Neural cell (in vitro differentiated cells): Measurements from ENCODE around the gene KIR3DL1. TPM values are rescaled to one million over a fixed set of nuclear protein-coding genes. Genes with fewer than 3 reads are reported as not detected.
"Not testable (repeated sequence)": the region's sequence is repeated elsewhere in the genome, so short reads cannot be mapped to it uniquely, and the experiment has no call there.

Experiments
- H2AFZ ChIP-seq: fragments of 200-600, 300-800 bp; sonication (generic), shearing (Covaris generic); 2 replicates; pipeline ENCODE4 v1.6.0; 2014; ENCODE audit warnings: low read depth, mild to moderate bottlenecking, antibody characterized with exemption, low read length, moderate library complexity
- H3F3A ChIP-seq: fragments of 200-600 bp; shearing (Covaris generic); 2 replicates; pipeline ENCODE4 v1.6.1; 2016; ENCODE audit warnings: mild to moderate bottlenecking, moderate library complexity, mixed read lengths, antibody characterized with exemption, low read length; ENCODE audit not compliant: insufficient read depth, poor library complexity, severe bottlenecking
- H3K27ac ChIP-seq: fragments of 200-600, 300-800 bp; sonication (generic), shearing (Covaris generic); 2 replicates; pipeline ENCODE4 v1.5.1; 2014; ENCODE audit warnings: mild to moderate bottlenecking, low read length, moderate library complexity
- H3K27me3 ChIP-seq: fragments of 300-800, 200-600 bp; sonication (generic), shearing (Covaris generic); 2 replicates; pipeline ENCODE4 v1.6.0; 2014; ENCODE audit warnings: mild to moderate bottlenecking, low read depth, low read length, moderate library complexity; ENCODE audit not compliant: insufficient read depth
- H3K36me3 ChIP-seq: fragments of 300-800, 200-600 bp; sonication (generic), shearing (Covaris generic); 2 replicates; pipeline ENCODE4 v1.5.1; 2014; ENCODE audit warnings: mild to moderate bottlenecking, antibody characterized with exemption, low read length, moderate library complexity; ENCODE audit not compliant: insufficient read depth
- H3K4me2 ChIP-seq: fragments of 300-800, 200-600 bp; sonication (generic), shearing (Covaris generic); 2 replicates; pipeline ENCODE4 v1.6.0; 2014; ENCODE audit warnings: mild to moderate bottlenecking, low read length
- H3K4me3 ChIP-seq: fragments of 300-800, 200-600 bp; sonication (generic), shearing (Covaris generic); 2 replicates; pipeline ENCODE4 v1.5.1; 2014; ENCODE audit warnings: mild to moderate bottlenecking, low read length, moderate library complexity
- H3K79me2 ChIP-seq: fragments of 200-600 bp; shearing (Covaris generic); replicated peaks from 2 replicates; pipeline ENCODE4 v1.6.0; 2014; ENCODE audit warnings: mild to moderate bottlenecking, low read length, moderate library complexity; ENCODE audit not compliant: insufficient read depth
- H3K9ac ChIP-seq: fragments of 300-800, 200-600 bp; sonication (generic), shearing (Covaris generic); 2 replicates; pipeline ENCODE4 v1.6.1; 2016; ENCODE audit warnings: mild to moderate bottlenecking, low read length, mixed read lengths
- H3K9me2 ChIP-seq: fragments of 200-600 bp; shearing (Covaris generic); 2 replicates; pipeline ENCODE4 v1.6.1; 2016; ENCODE audit warnings: mild to moderate bottlenecking, low read length, mixed read lengths; ENCODE audit not compliant: insufficient read depth
- H3K9me3 ChIP-seq: fragments of 200-600, 300-800 bp; sonication (generic), shearing (Covaris generic); 2 replicates; pipeline ENCODE4 v1.6.1; 2016; ENCODE audit warnings: mild to moderate bottlenecking, mixed run types, low read length, moderate library complexity, mixed read lengths
- H4K20me1 ChIP-seq: fragments of 200-600 bp; shearing (Covaris generic); 2 replicates; pipeline ENCODE4 v1.6.1; 2016; ENCODE audit warnings: mild to moderate bottlenecking, mixed run types; ENCODE audit not compliant: insufficient read depth
- EP300 ChIP-seq: fragments of 450-650 bp; conservative IDR thresholded peaks from 2 replicates; pipeline ENCODE4 v1.6.1; 2014; ENCODE audit warnings: antibody characterized with exemption, mild to moderate bottlenecking, moderate library complexity; ENCODE audit not compliant: poor library complexity, severe bottlenecking
- EZH2 ChIP-seq: fragments of 200-600, 300-800 bp; shearing (Covaris generic), sonication (generic); IDR thresholded peaks from 2 replicates; pipeline ENCODE4 v1.6.1; 2014; ENCODE audit warnings: antibody characterized with exemption, low read length, borderline replicate concordance, mild to moderate bottlenecking; ENCODE audit not compliant: insufficient read depth, poor library complexity, severe bottlenecking
- MXI1 ChIP-seq: fragments of 450-650 bp; conservative IDR thresholded peaks from 2 replicates; pipeline ENCODE4 v1.6.1; 2014; ENCODE audit warnings: antibody characterized with exemption, mild to moderate bottlenecking; ENCODE audit not compliant: poor library complexity, severe bottlenecking
- POLR2AphosphoS5 ChIP-seq: IDR thresholded peaks from 2 replicates; pipeline ENCODE4 v1.6.1; 2012
- RAD21 ChIP-seq: fragments of 450-650 bp; conservative IDR thresholded peaks from 2 replicates; pipeline ENCODE4 v1.6.1; 2014; ENCODE audit warnings: antibody characterized with exemption, mild to moderate bottlenecking, moderate library complexity
- SMC3 ChIP-seq: fragments of 450-650 bp; conservative IDR thresholded peaks from 2 replicates; pipeline ENCODE4 v1.6.1; 2014; ENCODE audit warnings: antibody characterized with exemption, mild to moderate bottlenecking, moderate library complexity; ENCODE audit not compliant: poor library complexity
- TAF1 ChIP-seq: IDR thresholded peaks from 2 replicates; pipeline ENCODE4 v1.6.1; 2012; ENCODE audit warnings: low read depth
- polyA plus RNA-seq: library from polyadenylated mRNA; depleted of rRNA; stranded (reverse); fragments of >200 nt; gene quantifications from 2 replicates; pipeline ENCODE4 v1.2.3, GENCODE V29; 2014
- TF ChIP-seq, protein P1 (sequence below): fragments of 450-650 bp; IDR thresholded peaks from 2 replicates; pipeline ENCODE4 v1.5.1; 2014; ENCODE audit warnings: antibody characterized with exemption, mild to moderate bottlenecking, moderate library complexity; ENCODE audit not compliant: poor library complexity, severe bottlenecking
- TF ChIP-seq, protein P2 (sequence below): IDR thresholded peaks from 2 replicates; pipeline ENCODE4 v1.6.1; 2012; ENCODE audit warnings: borderline replicate concordance

The KIR3DL1 gene
- polyA plus RNA-seq, 1 donor from 2014 or later: not detected

DNA sequence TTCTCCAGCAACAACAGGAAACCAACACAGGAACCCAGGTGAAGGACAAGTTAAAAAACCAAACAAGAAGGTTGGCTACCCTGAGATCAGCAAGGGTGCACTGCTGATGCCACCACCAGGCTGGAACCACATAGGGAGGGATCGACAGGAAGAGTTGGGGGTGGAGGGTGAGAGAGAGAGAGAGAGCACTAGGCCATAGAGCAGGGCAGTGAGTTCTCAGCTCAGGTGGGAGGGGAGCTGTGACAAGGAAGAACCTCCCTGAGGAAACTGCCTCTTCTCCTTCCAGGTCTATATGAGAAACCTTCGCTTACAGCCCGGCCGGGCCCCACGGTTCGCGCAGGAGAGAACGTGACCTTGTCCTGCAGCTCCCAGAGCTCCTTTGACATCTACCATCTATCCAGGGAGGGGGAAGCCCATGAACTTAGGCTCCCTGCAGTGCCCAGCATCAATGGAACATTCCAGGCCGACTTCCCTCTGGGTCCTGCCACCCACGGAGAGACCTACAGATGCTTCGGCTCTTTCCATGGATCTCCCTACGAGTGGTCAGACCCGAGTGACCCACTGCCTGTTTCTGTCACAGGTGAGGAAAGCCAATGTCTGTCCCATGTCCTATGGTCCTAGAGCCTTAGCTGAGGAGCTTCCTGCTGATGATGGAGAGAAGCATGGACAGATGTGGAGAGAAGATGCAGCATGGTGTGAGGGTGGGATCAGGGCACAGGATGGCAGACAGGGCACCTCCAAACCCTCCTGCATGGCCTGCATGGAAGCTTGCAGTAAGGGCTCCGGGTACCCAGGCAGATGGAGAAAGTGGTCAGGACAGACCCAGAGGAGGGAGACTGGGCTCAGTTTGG, 10.4 kb upstream of the KIR3DL1 start:
- H3K27me3 ChIP-seq: no peaks in the 10 kb centered on the region
- H2AFZ ChIP-seq: no peak overlapping the region
- TF ChIP-seq TAF1 (no peak), MXI1 (no peak), EP300 (no peak), POLR2AphosphoS5 (no peak), EZH2 (no peak), RAD21 (no peak)
- TF ChIP-seq, protein P1, sequence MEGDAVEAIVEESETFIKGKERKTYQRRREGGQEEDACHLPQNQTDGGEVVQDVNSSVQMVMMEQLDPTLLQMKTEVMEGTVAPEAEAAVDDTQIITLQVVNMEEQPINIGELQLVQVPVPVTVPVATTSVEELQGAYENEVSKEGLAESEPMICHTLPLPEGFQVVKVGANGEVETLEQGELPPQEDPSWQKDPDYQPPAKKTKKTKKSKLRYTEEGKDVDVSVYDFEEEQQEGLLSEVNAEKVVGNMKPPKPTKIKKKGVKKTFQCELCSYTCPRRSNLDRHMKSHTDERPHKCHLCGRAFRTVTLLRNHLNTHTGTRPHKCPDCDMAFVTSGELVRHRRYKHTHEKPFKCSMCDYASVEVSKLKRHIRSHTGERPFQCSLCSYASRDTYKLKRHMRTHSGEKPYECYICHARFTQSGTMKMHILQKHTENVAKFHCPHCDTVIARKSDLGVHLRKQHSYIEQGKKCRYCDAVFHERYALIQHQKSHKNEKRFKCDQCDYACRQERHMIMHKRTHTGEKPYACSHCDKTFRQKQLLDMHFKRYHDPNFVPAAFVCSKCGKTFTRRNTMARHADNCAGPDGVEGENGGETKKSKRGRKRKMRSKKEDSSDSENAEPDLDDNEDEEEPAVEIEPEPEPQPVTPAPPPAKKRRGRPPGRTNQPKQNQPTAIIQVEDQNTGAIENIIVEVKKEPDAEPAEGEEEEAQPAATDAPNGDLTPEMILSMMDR: no peak
- no peaks in the 10 kb centered on the region for H3K79me2 ChIP-seq
- no peaks in the 10 kb centered on the region for H4K20me1 ChIP-seq
- H3K9me3 ChIP-seq: no peaks in the 10 kb centered on the region
- H3K9me2 ChIP-seq: no peaks in the 10 kb centered on the region
- H3K4me3 ChIP-seq: no peak overlapping the region
- H3K36me3 ChIP-seq: no peaks in the 10 kb centered on the region
- no peak overlapping the region for H3K9ac ChIP-seq
- no peaks in the 10 kb centered on the region for H3F3A ChIP-seq
- no peak overlapping the region for H3K27ac ChIP-seq
- no peak overlapping the region for H3K4me2 ChIP-seq

DNA sequence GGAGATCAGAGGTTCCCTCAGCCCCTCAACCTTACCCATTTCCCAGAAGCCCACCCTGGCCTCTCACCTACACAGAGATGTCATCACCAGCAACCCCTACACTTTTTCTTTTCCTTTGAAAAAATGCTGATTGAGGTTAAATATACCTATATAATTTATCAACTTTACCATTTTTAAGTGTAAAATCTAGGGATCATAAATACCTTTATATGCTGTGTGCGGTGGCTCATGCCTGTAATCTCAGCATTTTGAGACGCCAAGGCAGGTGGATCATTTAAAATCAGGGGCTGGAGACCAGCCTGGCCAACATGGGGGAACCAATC, 9.8 kb upstream of the KIR3DL1 start:
- Histone ChIP-seq H2AFZ (no peak overlapping the region), H3K79me2 (no peaks in the 10 kb centered on the region), H3K4me2 (no peak overlapping the region), H3F3A (no peaks in the 10 kb centered on the region), H3K36me3 (no peaks in the 10 kb centered on the region), H3K27ac (no peak overlapping the region), H3K27me3 (no peaks in the 10 kb centered on the region), H3K4me3 (no peak overlapping the region), H4K20me1 (no peaks in the 10 kb centered on the region), H3K9me2 (no peaks in the 10 kb centered on the region), H3K9ac (no peak overlapping the region), H3K9me3 (no peaks in the 10 kb centered on the region)
- TF ChIP-seq SMC3 (no peak), MXI1 (no peak), TAF1 (no peak), POLR2AphosphoS5 (no peak), EP300 (no peak), RAD21 (no peak), EZH2 (no peak)
- TF ChIP-seq, protein P1: no peak
- TF ChIP-seq, protein P2, sequence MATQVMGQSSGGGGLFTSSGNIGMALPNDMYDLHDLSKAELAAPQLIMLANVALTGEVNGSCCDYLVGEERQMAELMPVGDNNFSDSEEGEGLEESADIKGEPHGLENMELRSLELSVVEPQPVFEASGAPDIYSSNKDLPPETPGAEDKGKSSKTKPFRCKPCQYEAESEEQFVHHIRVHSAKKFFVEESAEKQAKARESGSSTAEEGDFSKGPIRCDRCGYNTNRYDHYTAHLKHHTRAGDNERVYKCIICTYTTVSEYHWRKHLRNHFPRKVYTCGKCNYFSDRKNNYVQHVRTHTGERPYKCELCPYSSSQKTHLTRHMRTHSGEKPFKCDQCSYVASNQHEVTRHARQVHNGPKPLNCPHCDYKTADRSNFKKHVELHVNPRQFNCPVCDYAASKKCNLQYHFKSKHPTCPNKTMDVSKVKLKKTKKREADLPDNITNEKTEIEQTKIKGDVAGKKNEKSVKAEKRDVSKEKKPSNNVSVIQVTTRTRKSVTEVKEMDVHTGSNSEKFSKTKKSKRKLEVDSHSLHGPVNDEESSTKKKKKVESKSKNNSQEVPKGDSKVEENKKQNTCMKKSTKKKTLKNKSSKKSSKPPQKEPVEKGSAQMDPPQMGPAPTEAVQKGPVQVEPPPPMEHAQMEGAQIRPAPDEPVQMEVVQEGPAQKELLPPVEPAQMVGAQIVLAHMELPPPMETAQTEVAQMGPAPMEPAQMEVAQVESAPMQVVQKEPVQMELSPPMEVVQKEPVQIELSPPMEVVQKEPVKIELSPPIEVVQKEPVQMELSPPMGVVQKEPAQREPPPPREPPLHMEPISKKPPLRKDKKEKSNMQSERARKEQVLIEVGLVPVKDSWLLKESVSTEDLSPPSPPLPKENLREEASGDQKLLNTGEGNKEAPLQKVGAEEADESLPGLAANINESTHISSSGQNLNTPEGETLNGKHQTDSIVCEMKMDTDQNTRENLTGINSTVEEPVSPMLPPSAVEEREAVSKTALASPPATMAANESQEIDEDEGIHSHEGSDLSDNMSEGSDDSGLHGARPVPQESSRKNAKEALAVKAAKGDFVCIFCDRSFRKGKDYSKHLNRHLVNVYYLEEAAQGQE: no peak

DNA sequence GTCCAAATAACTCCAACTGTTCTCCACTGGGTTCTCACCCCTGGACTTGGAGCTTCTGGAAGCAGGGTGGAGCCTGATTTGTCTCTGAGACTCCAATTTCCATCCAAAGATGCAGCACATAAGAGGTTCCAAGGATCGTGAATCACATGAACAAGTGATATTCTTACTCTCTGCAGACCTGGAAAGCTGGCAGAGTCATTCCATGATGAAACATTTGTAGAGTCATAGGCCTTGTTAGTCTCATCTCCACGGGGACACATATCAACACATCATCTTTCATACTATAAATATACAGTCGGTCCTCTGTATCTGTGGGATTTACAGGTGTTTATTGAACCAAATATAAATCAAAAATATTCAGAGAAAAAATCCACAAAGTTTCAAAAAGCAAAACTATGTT, 1.7 kb upstream of the KIR3DL1 start:
- not testable (repeated sequence) for H3F3A ChIP-seq, H3K9ac ChIP-seq, H3K79me2 ChIP-seq, H3K27ac ChIP-seq, H3K4me2 ChIP-seq, H3K27me3 ChIP-seq, H3K4me3 ChIP-seq, H3K36me3 ChIP-seq, H4K20me1 ChIP-seq, H3K9me3 ChIP-seq, H3K9me2 ChIP-seq, H2AFZ ChIP-seq
